ENCODE results near the gene AUP1. TPM values are rescaled to one million over a fixed set of nuclear protein-coding genes. Genes with fewer than 3 reads are reported as not detected.

The AUP1 gene
- total RNA-seq, 4 donors from 2014 or later: 94.0 to 116 (median 112) TPM

- WGBS, 2 donors: 7 to 15% methylated on average over 46 to 47 of the region's 58 CpGs
- intact Hi-C loops (cut with DNase I; ENCODE audit: low total_unique reads): no loop called here
- peak in 1 of 2 donors; percentile 91 for DNase-seq (ENCODE audit: low spot score in 2 of 2)
- peak overlapping the region; percentile 35 for H3K4me3 ChIP-seq (ENCODE audit: low read depth, poor library complexity, severe bottlenecking)
- no peak for TF ChIP-seq POLR2A (IDR thresholded peaks at IDR 0.05)
- TF ChIP-seq CTCF (IDR thresholded peaks at IDR 0.05): no peak
Measured at GRCh38 chr2:74554820-74555531, 25.5 kb upstream of the AUP1 start.

DNA sequence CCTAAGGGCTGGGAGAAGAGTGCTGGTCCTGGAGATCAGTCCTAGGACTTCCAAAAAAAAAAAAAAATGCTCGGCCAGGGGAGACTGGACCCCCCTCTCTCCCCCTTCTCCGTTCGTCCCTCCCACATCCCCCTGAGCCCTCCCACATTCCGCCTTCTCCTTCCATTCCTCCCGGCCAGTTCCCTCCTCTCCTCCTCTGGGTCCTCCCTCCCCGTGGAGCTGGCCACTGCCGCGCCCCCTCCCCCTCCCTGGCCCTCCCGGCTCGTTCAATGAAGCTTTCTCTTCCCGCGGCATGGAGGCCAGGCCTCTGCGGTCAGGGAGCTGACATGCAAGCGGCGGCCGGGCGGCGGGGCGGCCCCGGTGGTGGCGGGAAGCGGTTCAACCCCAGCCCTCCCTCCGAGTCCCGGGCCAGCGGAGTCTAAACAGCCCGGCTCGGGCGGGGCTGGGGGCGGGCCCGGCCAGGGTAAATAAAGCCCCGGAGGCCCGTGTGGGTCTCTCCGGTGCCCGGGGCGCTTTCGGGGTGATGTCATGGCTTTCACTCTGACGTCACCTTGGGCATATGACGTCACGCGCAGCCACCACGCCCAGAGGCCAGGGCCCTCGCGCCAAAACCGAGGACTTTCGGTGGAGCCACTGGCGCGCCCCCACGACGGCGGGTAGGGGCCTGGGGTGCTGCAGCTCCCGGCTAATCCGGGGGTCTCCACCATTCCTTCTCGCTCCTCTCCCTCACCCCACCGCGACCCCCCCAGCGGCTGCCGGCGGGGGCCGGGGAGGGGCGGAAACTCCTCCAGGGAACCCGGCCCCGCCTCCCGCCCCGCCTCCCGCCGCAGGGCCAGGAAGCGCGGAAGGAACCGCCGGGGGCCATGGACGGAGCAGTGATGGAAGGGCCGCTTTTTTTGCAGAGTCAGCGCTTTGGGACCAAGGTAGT lies 24.6 kb upstream of the AUP1 start, which contains the start of the genes DOK1 and LOXL3:
TSS of gene DOK1 (plus strand) at position 829 of the 928 bp plus-strand sequence. CDS start at position 864, 35 bp downstream.
TSS of gene LOXL3 (minus strand) at position 51 of the 928 bp plus-strand sequence. CDS start 1,308 bp downstream, outside the sequence.
- peak within 1 kb of the TSS; percentile 35 for H3K4me3 ChIP-seq (ENCODE audit: low read depth, poor library complexity, severe bottlenecking)
- TF ChIP-seq POLR2A (IDR thresholded peaks at IDR 0.05) (no peak), CTCF (IDR thresholded peaks at IDR 0.05) (no peak)
- DNase-seq (ENCODE audit: low spot score in 2 of 2): peak; percentile 75 to 97
- intact Hi-C loops (cut with DNase I; ENCODE audit: low total_unique reads): no loop called here
- WGBS, 2 donors: 0 to 2% methylated on average over 36 of the region's 73 CpGs

GRCh38 chr2:74552914-74553811 lies 23.7 kb upstream of the AUP1 start:
- TF ChIP-seq POLR2A (IDR thresholded peaks at IDR 0.05) (no peak), CTCF (IDR thresholded peaks at IDR 0.05) (no peak)
- peak in 1 of 2 donors; percentile 84 for DNase-seq (ENCODE audit: low spot score in 2 of 2)
- WGBS, 2 donors: 62 to 63% methylated on average over 25 to 27 of the region's 27 CpGs
- H3K4me3 ChIP-seq (ENCODE audit: low read depth, poor library complexity, severe bottlenecking): no peak overlapping the region
- intact Hi-C loops (cut with DNase I; ENCODE audit: low total_unique reads): no loop called here

DNA sequence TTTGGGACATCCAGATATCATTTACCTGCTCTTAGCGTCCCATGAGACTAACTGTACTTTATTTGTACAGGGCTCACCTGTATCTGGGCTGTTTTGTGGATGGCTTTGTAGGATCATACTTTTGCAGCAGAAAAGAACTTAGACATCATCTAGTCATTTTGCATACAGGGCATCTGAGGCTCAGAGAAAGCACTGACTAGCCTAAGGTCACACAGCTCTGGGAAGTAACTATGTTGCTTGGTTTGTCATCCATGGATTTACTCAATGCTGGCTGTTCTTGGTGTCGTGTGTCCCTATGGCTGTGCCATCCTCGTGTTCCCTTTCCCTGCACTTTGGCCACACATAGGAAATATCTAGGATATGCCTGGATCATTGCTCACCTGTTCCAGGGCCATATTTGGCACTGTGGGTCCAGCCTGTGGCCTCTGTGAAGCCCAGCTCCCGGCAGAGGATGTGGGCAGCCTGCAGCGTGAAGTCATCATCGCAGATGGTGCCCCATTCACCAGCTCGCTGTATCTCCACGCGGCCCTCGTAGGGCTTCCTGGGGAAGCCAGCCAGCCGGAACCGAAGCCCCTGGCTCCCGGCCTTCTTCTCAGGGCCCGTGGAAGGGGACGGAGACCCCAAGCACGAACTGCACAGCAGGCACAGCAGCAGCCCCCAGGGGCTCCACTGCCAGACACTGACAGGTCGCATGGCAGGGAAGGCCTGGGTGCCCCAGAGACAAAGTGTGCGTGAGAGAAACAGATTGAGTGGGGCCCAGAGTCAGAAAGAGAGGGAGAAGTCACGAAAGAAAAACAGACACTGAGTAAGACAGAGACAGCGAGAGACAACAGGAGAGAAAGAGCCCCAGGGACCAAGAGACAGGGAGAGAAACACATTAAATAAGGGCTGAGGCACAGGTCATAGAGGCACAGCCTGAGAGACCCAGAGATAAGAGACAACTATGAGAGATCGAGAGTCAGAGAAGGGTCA lies 22.7 kb upstream of the AUP1 start:
- intact Hi-C loops (cut with DNase I; ENCODE audit: low total_unique reads): no loop called here
- TF ChIP-seq POLR2A (IDR thresholded peaks at IDR 0.05) (no peak), CTCF (IDR thresholded peaks at IDR 0.05) (no peak)
- no peak overlapping the region for H3K4me3 ChIP-seq (ENCODE audit: low read depth, poor library complexity, severe bottlenecking)
- DNase-seq (ENCODE audit: low spot score in 2 of 2): peak in 1 of 2 donors; percentile 85
- 81 to 85% methylated on average over 21 of the region's 21 CpGs for WGBS, 2 donors

Measured in lower leg skin (tissue), 4 donors.